ENCODE data around the gene CCDC57.
"Not testable (repeated sequence)": the region's sequence is repeated elsewhere in the genome, so short reads cannot be mapped to it uniquely, and the experiment has no call there.

DNA sequence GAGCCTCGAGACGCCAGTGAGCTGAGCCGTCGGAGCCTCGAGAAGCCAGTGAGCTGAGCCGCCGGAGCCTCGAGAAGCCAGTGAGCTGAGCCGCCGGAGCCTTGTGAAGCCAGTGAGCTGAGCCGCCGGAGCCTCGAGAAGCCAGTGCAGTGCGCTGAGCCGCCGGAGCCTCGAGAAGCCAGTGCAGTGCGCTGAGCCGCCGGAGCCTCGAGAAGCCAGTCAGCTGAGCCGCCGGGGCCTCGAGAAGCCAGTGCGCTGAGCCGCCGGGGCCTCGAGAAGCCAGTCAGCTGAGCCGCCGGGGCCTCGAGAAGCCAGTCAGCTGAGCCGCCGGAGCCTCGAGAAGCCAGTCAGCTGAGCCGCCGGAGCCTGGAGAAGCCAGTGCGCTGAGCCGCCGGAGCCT, 41.5 kb upstream of the CCDC57 start:
- TF ChIP-seq SAP30 (IDR thresholded peaks at IDR 0.05; ENCODE audit: insufficient read depth, insufficient replicate concordance, low read length); RFX5 (IDR thresholded peaks at IDR 0.05; ENCODE audit: borderline replicate concordance, low read depth, low read length); POLR2AphosphoS5 (IDR thresholded peaks at IDR 0.05; ENCODE audit: low read depth, low read length); POLR2A (IDR thresholded peaks at IDR 0.05; ENCODE audit: control extremely low read depth in 1 of 2, low read depth in 2 of 2, low read length in 2 of 2); KDM1A (IDR thresholded peaks at IDR 0.05; ENCODE audit: borderline replicate concordance, low read length); GTF2F1 (IDR thresholded peaks at IDR 0.05; ENCODE audit: borderline replicate concordance, low read depth, low read length); GABPA (IDR thresholded peaks at IDR 0.05; ENCODE audit: borderline replicate concordance, insufficient read depth, low read length); SUZ12 (IDR thresholded peaks at IDR 0.05; ENCODE audit: low read length): not testable (repeated sequence)
- TF ChIP-seq, protein P1, sequence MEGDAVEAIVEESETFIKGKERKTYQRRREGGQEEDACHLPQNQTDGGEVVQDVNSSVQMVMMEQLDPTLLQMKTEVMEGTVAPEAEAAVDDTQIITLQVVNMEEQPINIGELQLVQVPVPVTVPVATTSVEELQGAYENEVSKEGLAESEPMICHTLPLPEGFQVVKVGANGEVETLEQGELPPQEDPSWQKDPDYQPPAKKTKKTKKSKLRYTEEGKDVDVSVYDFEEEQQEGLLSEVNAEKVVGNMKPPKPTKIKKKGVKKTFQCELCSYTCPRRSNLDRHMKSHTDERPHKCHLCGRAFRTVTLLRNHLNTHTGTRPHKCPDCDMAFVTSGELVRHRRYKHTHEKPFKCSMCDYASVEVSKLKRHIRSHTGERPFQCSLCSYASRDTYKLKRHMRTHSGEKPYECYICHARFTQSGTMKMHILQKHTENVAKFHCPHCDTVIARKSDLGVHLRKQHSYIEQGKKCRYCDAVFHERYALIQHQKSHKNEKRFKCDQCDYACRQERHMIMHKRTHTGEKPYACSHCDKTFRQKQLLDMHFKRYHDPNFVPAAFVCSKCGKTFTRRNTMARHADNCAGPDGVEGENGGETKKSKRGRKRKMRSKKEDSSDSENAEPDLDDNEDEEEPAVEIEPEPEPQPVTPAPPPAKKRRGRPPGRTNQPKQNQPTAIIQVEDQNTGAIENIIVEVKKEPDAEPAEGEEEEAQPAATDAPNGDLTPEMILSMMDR (IDR thresholded peaks at IDR 0.05; ENCODE audit: control extremely low read depth in 1 of 3, insufficient read depth in 1 of 3, low read depth in 1 of 3, low read length in 3 of 3): not testable (repeated sequence)
- TF ChIP-seq, protein P2, sequence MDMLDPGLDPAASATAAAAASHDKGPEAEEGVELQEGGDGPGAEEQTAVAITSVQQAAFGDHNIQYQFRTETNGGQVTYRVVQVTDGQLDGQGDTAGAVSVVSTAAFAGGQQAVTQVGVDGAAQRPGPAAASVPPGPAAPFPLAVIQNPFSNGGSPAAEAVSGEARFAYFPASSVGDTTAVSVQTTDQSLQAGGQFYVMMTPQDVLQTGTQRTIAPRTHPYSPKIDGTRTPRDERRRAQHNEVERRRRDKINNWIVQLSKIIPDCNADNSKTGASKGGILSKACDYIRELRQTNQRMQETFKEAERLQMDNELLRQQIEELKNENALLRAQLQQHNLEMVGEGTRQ (IDR thresholded peaks at IDR 0.05; ENCODE audit: low read length): not testable (repeated sequence)
- TF ChIP-seq, protein P3, sequence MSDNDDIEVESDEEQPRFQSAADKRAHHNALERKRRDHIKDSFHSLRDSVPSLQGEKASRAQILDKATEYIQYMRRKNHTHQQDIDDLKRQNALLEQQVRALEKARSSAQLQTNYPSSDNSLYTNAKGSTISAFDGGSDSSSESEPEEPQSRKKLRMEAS (IDR thresholded peaks at IDR 0.05): not testable (repeated sequence)
- TF ChIP-seq, protein P4, sequence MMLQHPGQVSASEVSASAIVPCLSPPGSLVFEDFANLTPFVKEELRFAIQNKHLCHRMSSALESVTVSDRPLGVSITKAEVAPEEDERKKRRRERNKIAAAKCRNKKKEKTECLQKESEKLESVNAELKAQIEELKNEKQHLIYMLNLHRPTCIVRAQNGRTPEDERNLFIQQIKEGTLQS (IDR thresholded peaks at IDR 0.05; ENCODE audit: insufficient read depth, low read depth, low read length): not testable (repeated sequence)
